ENCODE results near the gene C19orf47.

Gene C19orf47

GRCh38 chr19:40302224-40303011 lies 45.8 kb downstream of the C19orf47 start:
- DNase-seq (ENCODE audit: extremely low spot score) = no peak
- POLR2A ChIA-PET = no interaction called here
- CTCF ChIA-PET = no interaction called here
- no peak for TF ChIP-seq CTCF (IDR thresholded peaks at IDR 0.05; ENCODE audit: control extremely low read depth, extremely low read depth, low read depth, missing control alignments)

- ChIA-PET POLR2A (no interaction called here), CTCF (interaction anchor here (1.3 to 2.0 kb wide), 2 partner anchors 11 to 334 kb away, joined by 3 to 4 read pairs; no protein-coding TSS in a partner anchor)
- DNase-seq (ENCODE audit: extremely low spot score) = no peak
- TF ChIP-seq CTCF (IDR thresholded peaks at IDR 0.05; ENCODE audit: control extremely low read depth, extremely low read depth, low read depth, missing control alignments) = no peak
Measured at GRCh38 chr19:40300668-40301067, 47.5 kb downstream of the C19orf47 start.

- ChIA-PET CTCF (interaction anchor here (0.8 to 2.1 kb wide), 2 partner anchors 14 to 302 kb away, joined by 3 to 4 read pairs; no protein-coding TSS in a partner anchor), POLR2A (no interaction called here)
- DNase-seq (ENCODE audit: extremely low spot score) = no peak
- TF ChIP-seq CTCF (IDR thresholded peaks at IDR 0.05; ENCODE audit: control extremely low read depth, extremely low read depth, low read depth, missing control alignments) = no peak
Measured at GRCh38 chr19:40298026-40298425, 50.2 kb downstream of the C19orf47 start.

- ChIA-PET POLR2A (interaction anchor here (0.6 kb wide), 1 partner anchor 12 kb away, joined by 3 read pairs; no protein-coding TSS in a partner anchor), CTCF (interaction anchor here (1.7 kb wide), 1 partner anchor 10 kb away, joined by 10 read pairs; no protein-coding TSS in a partner anchor)
- no peak for TF ChIP-seq CTCF (IDR thresholded peaks at IDR 0.05; ENCODE audit: control extremely low read depth, extremely low read depth, low read depth, missing control alignments)
- DNase-seq (ENCODE audit: extremely low spot score) = no peak
Measured at GRCh38 chr19:40294560-40294959, 53.6 kb downstream of the C19orf47 start.

GRCh38 chr19:40286971-40287421 lies 61.2 kb downstream of the C19orf47 start:
- CTCF ChIA-PET = interaction anchor here (2.6 kb wide), 2 partner anchors 18 kb away, joined by 9 read pairs; no protein-coding TSS in a partner anchor
- DNase-seq (ENCODE audit: extremely low spot score) = no peak
- POLR2A ChIA-PET = interaction anchor here (0.7 kb wide), 1 partner anchor 78 kb away, joined by 7 read pairs; no protein-coding TSS in a partner anchor
- TF ChIP-seq CTCF (IDR thresholded peaks at IDR 0.05; ENCODE audit: control extremely low read depth, extremely low read depth, low read depth, missing control alignments) = no peak

- TF ChIP-seq CTCF (IDR thresholded peaks at IDR 0.05; ENCODE audit: control extremely low read depth, extremely low read depth, low read depth, missing control alignments) = no peak
- ChIA-PET POLR2A (interaction anchor here (0.6 to 0.7 kb wide), 2 partner anchors 78 to 132 kb away, joined by 3 to 7 read pairs; no protein-coding TSS in a partner anchor), CTCF (interaction anchor here (2.6 kb wide), 1 partner anchor 19 kb away, joined by 9 read pairs; no protein-coding TSS in a partner anchor)
- DNase-seq (ENCODE audit: extremely low spot score) = no peak
Measured at GRCh38 chr19:40286235-40286970, 61.8 kb downstream of the C19orf47 start.

Data from GM10248 (cell line).